Activated CD8-positive, alpha-beta T cell treated with anti-CD3 and anti-CD28 coated beads for 36 hours (primary cell): ENCODE results near the gene VWC2. TPM values are rescaled to one million over a fixed set of nuclear protein-coding genes. Genes with fewer than 3 reads are reported as not detected.

Source experiments
- ATAC-seq: fragments of 200-7000 bp; cut with Tn5 transposase; one replicate; pipeline ENCODE4 v1.10.0; 2021; ENCODE audit warnings: mild to moderate bottlenecking, moderate library complexity
- CTCF ChIA-PET: fragments of 350-600 bp; sonication (Branson Sonifier 250); formaldehyde crosslinking; loops from one replicate; lab custom pipeline; 2021; ENCODE audit warnings: antibody characterized with exemption; lab: Charles Lee
- POLR2A ChIA-PET: fragments of 350-600 bp; sonication (Branson Sonifier 250); formaldehyde crosslinking; loops from one replicate; lab custom pipeline; 2021; ENCODE audit warnings: antibody characterized with exemption; lab: Charles Lee
- DNase-seq: peaks from one replicate; pipeline ENCODE4 v3.0.0-alpha.2; 2020
- H3K27ac Mint-ChIP-seq: one replicate; pipeline ENCODE4 v1.8.0; 2021; ENCODE audit warnings: mild to moderate bottlenecking, mixed read lengths
- H3K27me3 Mint-ChIP-seq: one replicate; pipeline ENCODE4 v1.8.0; 2021; ENCODE audit warnings: mixed read lengths
- H3K36me3 Mint-ChIP-seq: one replicate; pipeline ENCODE4 v1.8.0; 2021; ENCODE audit warnings: low read depth, mixed read lengths
- H3K4me1 Mint-ChIP-seq: one replicate; pipeline ENCODE4 v1.8.0; 2021; ENCODE audit warnings: low read depth, mixed read lengths
- H3K4me3 Mint-ChIP-seq: one replicate; pipeline ENCODE4 v1.8.0; 2021; ENCODE audit warnings: mild to moderate bottlenecking, moderate library complexity, mixed read lengths
- H3K9me3 Mint-ChIP-seq: one replicate; pipeline ENCODE4 v1.8.0; 2021; ENCODE audit warnings: mixed read lengths
- CTCF ChIP-seq: fragments of 200-600 bp; IDR thresholded peaks from one replicate; pipeline ENCODE4 v1.8.0; 2022; ENCODE audit warnings: antibody characterized with exemption, mild to moderate bottlenecking
- intact Hi-C: fragments of 100-400 bp; cut with micrococcal nuclease; formaldehyde crosslinking; loops from one replicate; pipeline ENCODE4 v1.10.0; 2022
- total RNA-seq, 2 experiments: library from RNA; stranded (reverse); gene quantifications; one replicate each; pipeline ENCODE4 v1.2.3, GENCODE V29; 2021

Gene VWC2
- total RNA-seq, 2 experiments from 2014 or later, result not detected

DNA sequence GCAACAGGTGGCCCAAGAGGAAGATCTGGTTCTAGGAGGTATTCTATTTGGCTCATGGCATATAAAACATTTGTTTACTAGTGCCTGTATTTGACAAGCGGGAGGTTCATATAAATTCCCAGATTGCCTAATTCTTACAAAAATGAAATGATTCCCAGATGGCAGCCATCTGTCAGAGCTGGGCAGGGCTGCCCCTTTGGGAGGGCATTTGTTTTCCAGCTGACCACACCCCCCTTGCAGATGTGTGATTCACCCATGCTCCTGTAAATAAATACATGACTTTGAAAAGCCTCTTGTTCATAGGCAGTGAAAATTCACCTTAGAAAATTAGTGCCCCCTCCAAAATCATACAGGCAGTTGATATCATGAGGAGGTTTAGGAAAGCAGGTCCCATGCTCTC lies 8.6 kb downstream of the VWC2 start:
- Mint-ChIP-seq H3K4me1 (no peaks in the 10 kb centered on the region), H3K4me3 (no peak overlapping the region), H3K27me3 (peaks cover 6% of the 10 kb centered on the region), H3K27ac (no peak overlapping the region), H3K36me3 (no peaks in the 10 kb centered on the region), H3K9me3 (no peaks in the 10 kb centered on the region)
- ATAC-seq (no peak), DNase-seq (no peak)
- ChIA-PET POLR2A (no interaction called here), CTCF (no interaction called here)
- intact Hi-C loops, result no loop called here
- no peak for TF ChIP-seq CTCF

DNA sequence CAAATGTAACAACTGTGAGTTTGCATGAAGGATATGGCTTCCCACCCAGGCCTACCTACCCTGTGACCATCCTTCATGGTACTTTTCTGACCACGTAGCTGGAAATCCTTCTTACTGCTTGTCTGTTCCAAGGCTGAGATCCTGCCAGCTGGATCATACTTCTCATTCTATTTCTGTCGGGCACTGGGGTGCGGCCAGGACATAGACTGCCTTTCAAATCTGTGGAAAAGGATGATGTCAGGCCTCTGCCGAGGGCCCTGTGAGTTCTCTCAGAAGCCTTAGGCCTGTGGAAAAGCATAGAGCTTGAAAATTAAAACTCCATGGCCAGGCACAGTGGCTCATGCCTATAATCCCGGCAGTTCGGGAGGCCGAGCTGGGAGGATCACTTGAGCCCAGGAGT lies 10.0 kb downstream of the VWC2 start:
- DNase-seq (no peak), ATAC-seq (no peak)
- intact Hi-C loops, result no loop called here
- ChIA-PET CTCF (no interaction called here), POLR2A (no interaction called here)
- peaks cover 4% of the 10 kb centered on the region for H3K27me3 Mint-ChIP-seq
- H3K4me1 Mint-ChIP-seq, result no peaks in the 10 kb centered on the region
- H3K36me3 Mint-ChIP-seq, result no peaks in the 10 kb centered on the region
- H3K27ac Mint-ChIP-seq, result no peak overlapping the region
- H3K9me3 Mint-ChIP-seq, result peaks cover 3% of the 10 kb centered on the region
- no peak overlapping the region for H3K4me3 Mint-ChIP-seq
- no peak for TF ChIP-seq CTCF

- intact Hi-C loops, result no loop called here
- ATAC-seq (no peak), DNase-seq (no peak)
- Mint-ChIP-seq H3K4me3 (no peak overlapping the region), H3K27ac (no peak overlapping the region), H3K9me3 (peaks cover 3% of the 10 kb centered on the region), H3K4me1 (no peaks in the 10 kb centered on the region), H3K36me3 (no peaks in the 10 kb centered on the region), H3K27me3 (no peaks in the 10 kb centered on the region)
- no peak for TF ChIP-seq CTCF
- ChIA-PET CTCF (interaction anchor here (1.0 to 1.3 kb wide), 3 partner anchors 9 to 24 kb away, joined by 3 to 4 read pairs (median 3); no protein-coding TSS in a partner anchor), POLR2A (no interaction called here)
Measured at GRCh38 chr7:49787980-49788379, 14.5 kb downstream of the VWC2 start.

- no peak for TF ChIP-seq CTCF
- H3K27me3 Mint-ChIP-seq, result no peaks in the 10 kb centered on the region
- no peaks in the 10 kb centered on the region for H3K4me1 Mint-ChIP-seq
- CTCF ChIA-PET, result interaction anchor here (1.3 kb wide), 1 partner anchor 24 kb away, joined by 3 read pairs; no protein-coding TSS in a partner anchor
- POLR2A ChIA-PET, result no interaction called here
- H3K27ac Mint-ChIP-seq, result no peak overlapping the region
- DNase-seq, result no peak
- H3K9me3 Mint-ChIP-seq, result peaks cover 3% of the 10 kb centered on the region
- H3K36me3 Mint-ChIP-seq, result no peaks in the 10 kb centered on the region
- ATAC-seq, result no peak
- intact Hi-C loops, result no loop called here
- H3K4me3 Mint-ChIP-seq, result no peak overlapping the region
Measured at GRCh38 chr7:49788455-49789059, 15.1 kb downstream of the VWC2 start.

DNA sequence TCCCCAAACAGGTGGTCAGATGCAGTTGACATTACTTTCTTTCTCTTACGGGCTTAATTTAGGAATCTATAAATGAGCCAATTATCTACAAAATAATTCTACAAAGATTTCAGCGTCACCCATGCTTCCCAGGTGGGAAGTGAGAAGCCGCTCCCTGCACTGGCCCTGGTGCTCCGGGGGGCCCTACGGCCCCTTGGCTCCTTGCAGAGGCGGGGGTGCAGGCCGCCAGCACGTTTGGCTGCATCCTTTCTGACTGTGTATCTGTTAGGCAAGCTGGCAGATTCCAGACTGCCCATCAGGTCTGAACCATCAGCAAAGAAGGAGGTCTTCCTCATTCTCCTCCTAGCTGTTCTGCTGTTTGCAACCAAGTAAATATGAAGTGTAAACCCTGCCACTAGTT lies 16.3 kb downstream of the VWC2 start:
- no peaks in the 10 kb centered on the region for H3K27me3 Mint-ChIP-seq
- no peak overlapping the region for H3K4me3 Mint-ChIP-seq
- peaks cover 3% of the 10 kb centered on the region for H3K9me3 Mint-ChIP-seq
- intact Hi-C loops, result no loop called here
- CTCF ChIA-PET, result interaction anchor here (0.7 kb wide), 1 partner anchor 12 kb away, joined by 3 read pairs; no protein-coding TSS in a partner anchor
- H3K4me1 Mint-ChIP-seq, result no peaks in the 10 kb centered on the region
- no peak for TF ChIP-seq CTCF
- DNase-seq (no peak), ATAC-seq (no peak)
- no peaks in the 10 kb centered on the region for H3K36me3 Mint-ChIP-seq
- POLR2A ChIA-PET, result no interaction called here
- no peak overlapping the region for H3K27ac Mint-ChIP-seq
